Osteocyte (in vitro differentiated cells): ENCODE results near the gene PA2G4. TPM values are rescaled to one million over a fixed set of nuclear protein-coding genes. Genes with fewer than 3 reads are reported as not detected.
A peak's percentile ranks its signal among the peaks of the same experiment; 100 is the strongest.
"Not testable (repeated sequence)": the region's sequence is repeated elsewhere in the genome, so short reads cannot be mapped to it uniquely, and the experiment has no call there.

ENCODE experiments used
- DNase-seq: peaks from one replicate; pipeline ENCODE4 v3.0.0; 2021; ENCODE audit warnings: mixed read lengths; ENCODE audit not compliant: unreplicated experiment; ENCODE audit errors: extremely low spot score
- H3K27ac Mint-ChIP-seq: one replicate; pipeline ENCODE4 v1.8.0; 2021; ENCODE audit warnings: mild to moderate bottlenecking, mixed read lengths; ENCODE audit not compliant: unreplicated experiment
- H3K27me3 Mint-ChIP-seq: one replicate; pipeline ENCODE4 v1.8.0; 2021; ENCODE audit warnings: mixed read lengths; ENCODE audit not compliant: unreplicated experiment
- H3K36me3 Mint-ChIP-seq: one replicate; pipeline ENCODE4 v1.8.0; 2021; ENCODE audit warnings: mixed read lengths; ENCODE audit not compliant: unreplicated experiment
- H3K4me1 Mint-ChIP-seq: one replicate; pipeline ENCODE4 v1.8.0; 2021; ENCODE audit warnings: mixed read lengths; ENCODE audit not compliant: unreplicated experiment
- H3K4me3 Mint-ChIP-seq: one replicate; pipeline ENCODE4 v1.8.0; 2021; ENCODE audit warnings: mild to moderate bottlenecking, moderate library complexity, mixed read lengths; ENCODE audit not compliant: unreplicated experiment
- H3K9me3 Mint-ChIP-seq: one replicate; pipeline ENCODE4 v1.8.0; 2021; ENCODE audit warnings: mixed read lengths; ENCODE audit not compliant: unreplicated experiment
- CTCF ChIP-seq: fragments of 200-600 bp; sonication (generic); IDR thresholded peaks from 2 replicates; pipeline ENCODE4 v1.5.0; 2021; ENCODE audit warnings: antibody characterized with exemption, mild to moderate bottlenecking, moderate library complexity
- total RNA-seq: library from RNA; stranded (reverse); gene quantifications from 2 replicates; pipeline ENCODE4 v1.2.1, GENCODE V29; 2021

The PA2G4 gene
- total RNA-seq, 1 donor from 2014 or later = 85.9 TPM

GRCh38 chr12:56115329-56115728 lies 11.0 kb downstream of the PA2G4 start:
- no peak for DNase-seq
- no peaks in the 10 kb centered on the region for H3K27me3 Mint-ChIP-seq
- peak overlapping the region; percentile 98 for H3K27ac Mint-ChIP-seq
- H3K4me3 Mint-ChIP-seq = peak overlapping the region; percentile 99
- no peaks in the 10 kb centered on the region for H3K9me3 Mint-ChIP-seq
- H3K36me3 Mint-ChIP-seq = peaks cover 40% of the 10 kb centered on the region
- peaks cover 36% of the 10 kb centered on the region for H3K4me1 Mint-ChIP-seq
- no peak for TF ChIP-seq CTCF

- H3K27ac Mint-ChIP-seq = peak within 1 kb of the TSS; percentile 98
- no peaks in the 10 kb centered on the region for H3K27me3 Mint-ChIP-seq
- peak; percentile 97 for DNase-seq
- no peak for TF ChIP-seq CTCF
- peaks cover 36% of the 10 kb centered on the region for H3K4me1 Mint-ChIP-seq
- H3K9me3 Mint-ChIP-seq = no peaks in the 10 kb centered on the region
- H3K4me3 Mint-ChIP-seq = peak within 1 kb of the TSS; percentile 99
- H3K36me3 Mint-ChIP-seq = peaks cover 35% of the 10 kb centered on the region
These were observed 12.1 kb downstream of the PA2G4 start, which contains the start of gene RPL41 for GRCh38 chr12:56116267-56117081. Gene RPL41 (plus strand): TSS chr12:56116633.

GRCh38 chr12:56117082-56117706 lies 12.8 kb downstream of the PA2G4 start:
- H3K36me3 Mint-ChIP-seq = peaks cover 33% of the 10 kb centered on the region
- not testable (repeated sequence) for DNase-seq, H3K9me3 Mint-ChIP-seq, H3K27me3 Mint-ChIP-seq
- H3K27ac Mint-ChIP-seq = peak overlapping the region; percentile 98
- H3K4me3 Mint-ChIP-seq = peak overlapping the region; percentile 99
- H3K4me1 Mint-ChIP-seq = peaks cover 36% of the 10 kb centered on the region

GRCh38 chr12:56117778-56118687 lies 13.7 kb downstream of the PA2G4 start, which contains the start of gene ZC3H10:
Gene ZC3H10 (plus strand): TSS chr12:56118266. CDS start chr12:56120563, 2,297 bp downstream.
- peak within 1 kb of the TSS; percentile 98 for H3K27ac Mint-ChIP-seq
- peak within 1 kb of the TSS; percentile 99 for H3K4me3 Mint-ChIP-seq
- peak; percentile 66 for TF ChIP-seq CTCF
- H3K36me3 Mint-ChIP-seq = peaks cover 31% of the 10 kb centered on the region
- peak; percentile 99 for DNase-seq
- peaks cover 36% of the 10 kb centered on the region for H3K4me1 Mint-ChIP-seq
- H3K9me3 Mint-ChIP-seq = no peaks in the 10 kb centered on the region
- no peaks in the 10 kb centered on the region for H3K27me3 Mint-ChIP-seq

- peaks cover 36% of the 10 kb centered on the region for H3K4me1 Mint-ChIP-seq
- H3K36me3 Mint-ChIP-seq = peaks cover 23% of the 10 kb centered on the region
- H3K4me3 Mint-ChIP-seq = peak overlapping the region; percentile 99
- peak overlapping the region; percentile 98 for H3K27ac Mint-ChIP-seq
- TF ChIP-seq CTCF = no peak
- no peaks in the 10 kb centered on the region for H3K9me3 Mint-ChIP-seq
- no peak for DNase-seq
- no peaks in the 10 kb centered on the region for H3K27me3 Mint-ChIP-seq
These were observed 14.5 kb downstream of the PA2G4 start for GRCh38 chr12:56118688-56119357.
